NCI-H2081 (cell line): ENCODE measurements around the gene EFCAB6.

Experiments used
- DNase-seq, 2 experiments: peaks; one replicate each; lab custom pipeline; 2025; lab: John Stamatoyannopoulos, UW

The EFCAB6 gene

DNA sequence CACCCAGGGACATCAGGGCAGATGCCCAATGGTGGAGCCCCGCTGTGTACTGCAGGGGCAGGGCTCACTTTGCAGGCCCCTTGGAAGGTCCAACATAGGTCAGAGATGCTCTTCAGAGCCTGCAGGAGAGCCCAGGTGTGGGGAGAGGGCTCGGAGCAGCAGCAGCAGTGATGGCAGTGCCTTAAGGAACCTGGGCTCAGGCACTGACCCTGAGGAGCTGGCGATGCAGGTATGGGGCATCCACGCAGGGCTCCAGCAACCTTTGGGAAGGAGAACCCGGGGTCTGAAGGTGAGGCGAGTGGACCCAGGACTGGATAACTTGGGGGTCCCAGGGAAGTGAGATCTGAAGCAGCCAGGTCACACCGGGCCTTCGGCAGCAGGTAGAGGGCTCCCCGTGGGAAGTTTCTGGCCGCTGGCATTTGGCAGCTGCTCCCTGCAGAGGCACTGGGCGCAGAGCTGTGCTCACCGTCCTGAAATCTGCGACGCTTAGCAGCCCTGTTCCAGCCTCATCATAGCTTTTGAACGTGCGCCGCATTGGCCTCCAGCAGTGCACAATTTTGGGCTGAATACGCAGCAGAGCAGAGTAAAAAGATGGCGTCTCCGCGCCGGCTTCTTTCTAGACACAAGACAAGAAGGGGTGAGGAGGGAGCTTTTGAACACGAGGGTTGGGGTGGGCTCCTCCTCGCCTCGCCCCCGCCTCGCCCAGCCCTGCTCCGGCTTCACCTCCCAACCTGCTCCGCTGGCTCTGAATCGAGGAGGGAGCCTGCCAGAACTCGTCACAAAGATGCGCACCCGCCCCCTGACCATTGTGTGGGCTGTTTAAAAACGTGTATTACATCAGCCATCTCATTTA lies 281.5 kb downstream of the EFCAB6 start:
- DNase-seq, result no peak

DNA sequence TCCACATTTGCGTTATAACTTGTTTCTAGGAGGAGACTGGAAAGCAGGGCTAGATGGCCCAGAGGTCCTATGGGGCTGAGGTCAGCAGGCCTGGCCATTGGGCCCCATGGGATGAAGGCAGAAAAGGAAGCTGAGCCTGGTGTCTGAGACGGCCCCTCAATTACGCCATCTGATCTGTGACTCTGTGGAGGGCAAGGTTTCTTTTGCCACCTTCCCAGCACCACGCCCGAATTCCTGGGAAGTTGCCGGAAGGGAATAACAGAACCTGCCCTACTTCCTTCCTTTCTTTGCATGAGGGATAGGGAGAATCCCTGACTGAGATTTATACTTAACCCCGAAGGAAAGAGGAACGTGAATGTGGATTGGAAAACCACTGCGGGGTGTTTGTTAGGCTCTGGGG lies 282.2 kb downstream of the EFCAB6 start:
- DNase-seq, result no peak

DNA sequence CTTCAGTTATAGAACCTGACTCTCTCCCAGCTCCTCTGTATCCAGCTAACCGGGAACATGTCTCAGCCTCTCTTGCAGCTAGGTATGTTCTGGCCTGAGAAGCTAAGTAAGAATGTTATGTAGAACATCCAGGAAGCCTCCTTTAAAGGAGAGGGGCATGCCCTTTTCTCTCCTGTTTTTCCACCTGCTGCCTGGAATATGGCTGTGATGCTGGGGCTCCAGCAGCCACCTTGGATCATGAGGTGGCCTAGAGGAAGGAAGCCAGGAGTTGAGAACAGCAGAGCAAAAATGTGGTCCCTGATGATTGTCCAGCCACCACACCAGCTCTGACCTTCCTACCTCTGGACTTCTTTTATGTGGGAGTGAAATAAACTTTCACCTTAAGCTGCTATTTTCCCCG lies 282.6 kb downstream of the EFCAB6 start:
- DNase-seq, result no peak

DNA sequence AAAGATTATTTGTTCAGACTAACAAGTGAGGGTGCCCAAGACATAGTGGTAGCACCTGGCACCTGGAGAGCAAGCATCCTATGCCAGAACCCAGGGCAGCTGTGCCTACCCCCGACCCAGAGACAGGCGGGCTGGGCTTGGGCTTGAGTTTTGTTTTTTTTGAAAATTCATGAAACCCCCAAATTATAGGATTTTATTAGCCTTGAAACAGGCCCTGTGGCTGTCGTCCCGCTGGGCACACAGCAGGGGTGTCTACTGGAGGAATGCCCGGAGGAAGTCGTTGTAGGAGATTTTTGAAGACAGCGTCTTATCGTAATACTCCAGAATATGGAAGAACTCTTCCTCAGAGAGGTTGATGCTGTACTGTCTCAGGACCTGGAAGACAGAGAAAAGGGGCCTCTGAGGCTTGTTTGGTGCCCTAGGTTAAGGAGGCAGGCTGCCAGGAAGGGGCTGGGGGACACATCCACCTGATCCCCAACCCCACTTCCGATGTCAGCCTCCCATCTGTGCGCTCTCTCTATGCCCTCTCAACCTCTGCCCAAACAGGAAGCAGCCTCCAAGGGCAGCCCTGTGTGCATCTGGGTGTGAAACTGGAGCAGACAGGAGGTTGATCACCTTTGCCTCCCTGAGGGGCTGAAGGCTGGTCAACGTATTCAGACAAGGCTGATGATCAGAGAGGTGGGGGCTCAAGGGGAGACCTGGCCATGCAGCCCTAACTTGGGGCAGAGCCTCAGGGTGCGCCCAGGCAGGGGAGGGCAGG lies 283.3 kb downstream of the EFCAB6 start:
- no peak for DNase-seq

DNA sequence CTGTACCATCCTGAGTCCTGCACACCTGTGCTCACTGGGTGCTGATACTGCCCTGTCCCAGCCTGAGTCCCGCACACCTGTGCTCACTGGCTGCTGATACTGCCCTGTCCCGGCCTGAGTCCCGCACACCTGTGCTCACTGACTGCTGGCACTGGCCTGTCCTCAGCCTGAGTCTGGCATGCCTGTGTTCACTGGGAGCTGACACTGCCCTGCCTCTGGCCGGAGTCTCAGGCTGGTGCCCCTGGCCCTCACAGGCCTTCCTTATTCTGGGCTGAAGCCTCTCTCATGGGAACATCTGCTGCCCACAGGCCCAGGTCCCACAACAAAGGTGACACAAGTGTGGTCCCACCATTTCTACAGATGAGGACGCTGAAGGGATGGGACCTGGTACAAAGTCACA lies 285.2 kb downstream of the EFCAB6 start:
- DNase-seq, result no peak

DNA sequence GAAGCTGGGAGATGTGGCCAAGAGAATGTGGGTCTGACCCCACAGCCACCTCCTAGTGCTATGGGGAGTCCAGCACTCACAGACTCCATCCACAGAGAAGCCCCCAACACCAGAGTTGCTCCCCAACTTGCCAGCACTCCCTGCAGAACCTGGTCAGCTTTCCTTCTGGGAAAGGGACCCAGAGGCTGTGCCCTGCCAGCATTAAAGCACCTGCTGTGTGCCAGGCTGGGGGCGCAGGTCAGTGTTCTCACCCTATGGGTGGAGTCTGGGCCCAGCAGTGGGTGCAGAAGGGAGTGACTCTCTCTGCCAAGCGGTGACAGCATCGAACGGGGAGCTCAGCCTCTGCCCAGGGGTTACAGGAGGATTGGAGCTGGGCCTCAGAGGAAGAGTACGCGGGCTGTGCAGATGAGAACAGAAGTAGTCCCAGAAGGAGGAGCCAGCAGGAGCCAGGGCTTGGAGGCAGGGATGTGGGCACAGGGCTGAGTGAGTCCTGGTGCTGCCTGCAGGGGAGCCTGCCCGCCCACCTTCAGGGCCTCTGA lies 285.9 kb downstream of the EFCAB6 start:
- no peak for DNase-seq

DNA sequence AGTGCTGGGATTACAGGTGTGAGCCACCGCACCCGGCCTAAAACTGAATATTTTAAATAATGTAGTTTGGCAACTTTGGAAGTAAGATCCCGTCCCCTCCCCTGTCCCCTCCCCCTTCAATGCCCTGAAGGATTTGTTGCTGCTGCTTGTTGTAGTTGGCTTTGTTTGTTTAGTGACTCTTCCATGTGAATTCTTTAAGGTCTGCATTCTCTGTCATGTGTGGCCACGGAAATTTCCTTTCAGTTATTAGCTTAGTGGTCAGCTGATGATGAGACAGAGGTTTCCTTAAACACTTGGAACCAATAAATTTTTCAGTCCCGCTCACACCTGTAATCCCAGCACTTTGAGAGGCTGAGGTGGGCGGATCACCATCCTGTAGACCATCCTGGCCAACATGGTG lies 290.4 kb downstream of the EFCAB6 start:
- no peak for DNase-seq

DNA sequence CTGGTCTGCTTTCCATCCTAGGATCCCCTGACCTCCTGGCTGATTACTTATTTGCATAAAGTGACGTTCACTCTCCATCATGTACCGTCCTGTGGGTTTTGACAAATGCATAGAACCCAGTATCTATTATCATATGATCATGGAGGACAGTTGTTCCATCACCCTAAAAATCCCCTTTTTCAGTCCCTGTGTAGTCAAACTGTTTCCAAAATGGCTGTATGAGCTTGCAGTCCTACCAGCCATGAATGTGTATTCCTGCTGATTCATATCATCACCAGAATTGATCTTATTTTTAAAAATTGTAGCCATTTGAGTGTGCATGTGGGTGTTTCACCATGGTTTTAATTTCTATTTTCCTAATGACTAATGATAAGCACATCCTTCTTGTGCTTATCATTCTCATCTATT lies 291.5 kb downstream of the EFCAB6 start:
- DNase-seq, result no peak

DNA sequence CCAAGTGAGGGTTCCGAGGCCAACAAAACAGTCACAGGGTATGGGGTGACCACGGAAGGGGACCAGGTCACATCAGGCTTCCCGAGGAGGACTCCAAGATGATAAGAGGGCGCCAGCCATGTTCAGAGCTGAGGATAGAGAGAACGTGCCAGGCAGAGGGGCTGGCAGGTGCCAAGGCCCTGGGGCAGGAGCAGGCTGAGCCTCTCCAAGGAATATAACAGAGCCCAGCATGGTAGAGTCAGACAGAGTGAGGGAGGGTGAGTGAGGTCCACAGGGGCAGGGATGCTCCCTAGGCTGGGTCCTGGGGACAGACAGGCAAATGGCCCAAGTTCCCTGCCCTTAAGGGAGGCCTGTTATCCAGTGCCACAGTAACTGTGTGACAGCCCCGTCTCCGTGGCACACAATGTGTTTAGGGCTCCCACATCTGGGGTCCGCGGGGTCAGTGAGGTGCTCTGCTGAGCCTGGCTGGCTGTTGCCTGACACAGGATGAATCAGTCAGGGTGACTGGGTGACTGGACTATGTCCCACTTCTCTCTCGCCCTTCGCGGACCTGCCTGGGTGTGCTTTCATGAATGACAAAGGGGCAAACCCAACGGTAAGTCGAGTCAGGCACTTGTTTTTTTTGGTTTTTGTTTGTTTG lies 295.0 kb downstream of the EFCAB6 start:
- DNase-seq, result no peak

DNA sequence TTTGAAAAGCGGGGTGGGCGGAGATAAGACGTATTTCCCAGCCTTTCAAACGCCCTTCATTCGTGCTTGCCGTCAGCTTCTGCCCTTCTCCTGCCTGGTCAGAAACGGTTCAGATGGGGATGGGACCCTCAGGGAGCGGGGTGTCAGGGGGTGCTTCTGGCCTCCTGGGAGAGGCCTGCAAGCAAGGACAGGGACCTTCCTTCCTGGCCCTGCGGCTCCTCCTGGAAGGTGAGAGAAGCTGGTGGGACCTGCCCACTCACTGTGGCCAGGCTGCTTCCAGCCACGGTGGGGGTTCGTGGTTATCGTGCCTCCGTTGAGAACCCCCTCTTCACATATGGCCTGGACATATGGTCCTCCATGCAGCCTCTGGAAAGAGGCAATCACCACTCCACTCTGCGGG lies 295.7 kb downstream of the EFCAB6 start:
- DNase-seq, result no peak

DNA sequence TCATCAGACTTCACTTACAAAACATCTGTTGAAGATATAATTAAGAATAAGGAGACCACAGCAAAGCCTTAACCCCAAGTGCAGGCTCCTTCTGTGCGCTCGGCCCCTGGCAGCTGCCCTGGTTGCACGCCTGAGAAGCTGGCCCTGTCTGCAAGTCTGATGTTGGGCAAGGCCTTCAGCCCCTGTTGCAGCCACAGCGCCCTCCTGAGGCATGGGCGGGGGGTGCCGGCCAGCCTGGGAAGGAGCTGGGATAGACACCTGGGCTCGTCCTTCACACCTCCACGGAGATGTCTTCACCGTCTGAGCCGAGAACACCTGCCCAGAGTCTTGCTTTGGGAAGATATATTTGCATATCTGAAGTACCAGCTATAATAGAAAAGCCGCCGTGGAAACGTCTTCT lies 296.2 kb downstream of the EFCAB6 start:
- no peak for DNase-seq

DNA sequence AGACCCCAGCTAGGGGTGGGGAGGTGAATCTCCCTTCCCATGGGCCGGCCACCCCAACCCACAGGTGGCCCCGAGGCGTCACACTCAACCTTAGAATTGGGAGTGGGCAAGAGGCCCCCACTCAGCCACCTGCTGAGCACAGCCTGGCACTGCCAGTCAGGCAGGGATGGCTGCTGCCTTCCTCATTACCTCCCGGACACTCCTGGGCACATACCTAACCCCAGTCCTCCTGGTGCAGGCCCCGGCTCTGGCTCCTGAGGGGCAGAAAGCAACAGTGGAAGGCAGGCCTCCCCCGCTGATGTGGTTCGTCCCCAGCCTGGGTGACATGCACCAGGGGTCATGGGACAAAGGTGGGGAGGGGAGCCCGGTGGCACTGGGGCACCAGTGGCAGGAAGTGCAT lies 296.7 kb downstream of the EFCAB6 start:
- DNase-seq, result no peak

DNA sequence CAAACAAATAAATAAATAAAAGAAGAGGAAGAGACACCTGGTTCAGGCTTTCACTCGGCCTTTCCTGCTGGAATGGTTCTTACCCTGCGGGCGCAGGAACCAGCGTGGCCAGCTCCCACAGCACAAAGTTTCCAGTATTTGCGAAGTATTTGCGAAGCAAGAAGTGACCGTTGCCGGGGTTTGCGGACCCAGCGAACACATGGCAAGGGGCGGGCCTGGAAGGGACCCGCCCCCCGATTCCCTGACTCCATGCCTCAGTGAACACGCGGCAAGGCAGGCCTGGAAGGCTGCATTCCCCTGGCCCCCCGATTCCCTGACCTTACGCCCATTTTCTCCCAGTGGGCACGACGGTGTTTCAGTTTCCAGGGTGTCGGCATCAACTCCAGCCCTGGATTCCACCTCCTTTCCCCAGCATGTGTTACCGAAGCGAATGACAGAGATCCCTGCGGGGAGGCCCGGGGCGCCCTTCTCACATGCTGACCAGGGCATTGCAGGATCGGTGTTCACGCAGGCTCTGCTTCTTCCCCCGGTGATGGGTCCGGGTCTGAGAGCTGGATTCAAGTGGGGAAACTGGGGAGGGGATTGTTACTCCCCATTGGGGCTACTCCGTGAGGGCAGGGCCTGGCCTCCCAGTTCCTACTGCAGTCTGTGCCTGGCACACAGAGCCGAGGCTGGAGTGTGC lies 297.5 kb downstream of the EFCAB6 start:
- no peak for DNase-seq

DNA sequence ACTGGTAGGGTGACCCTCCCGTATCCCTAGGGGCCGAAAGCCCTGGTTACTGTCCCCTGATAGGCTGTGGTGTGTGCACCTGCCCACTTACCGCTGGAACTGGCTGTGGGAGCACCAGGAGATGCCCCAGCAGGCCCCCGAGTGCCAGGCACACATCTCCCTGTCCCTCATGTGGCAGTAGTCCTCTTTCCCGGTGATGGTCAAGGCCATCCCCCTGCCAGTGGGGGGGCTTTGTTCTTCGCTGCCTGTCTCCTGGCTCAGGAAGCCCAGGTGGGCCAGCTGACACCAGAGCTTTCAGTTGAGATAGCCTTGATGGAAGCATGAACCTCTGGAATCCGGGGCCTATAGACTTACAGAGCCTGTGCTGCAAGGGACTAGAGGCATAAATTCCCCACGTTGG lies 299.8 kb downstream of the EFCAB6 start:
- DNase-seq, result no peak

DNA sequence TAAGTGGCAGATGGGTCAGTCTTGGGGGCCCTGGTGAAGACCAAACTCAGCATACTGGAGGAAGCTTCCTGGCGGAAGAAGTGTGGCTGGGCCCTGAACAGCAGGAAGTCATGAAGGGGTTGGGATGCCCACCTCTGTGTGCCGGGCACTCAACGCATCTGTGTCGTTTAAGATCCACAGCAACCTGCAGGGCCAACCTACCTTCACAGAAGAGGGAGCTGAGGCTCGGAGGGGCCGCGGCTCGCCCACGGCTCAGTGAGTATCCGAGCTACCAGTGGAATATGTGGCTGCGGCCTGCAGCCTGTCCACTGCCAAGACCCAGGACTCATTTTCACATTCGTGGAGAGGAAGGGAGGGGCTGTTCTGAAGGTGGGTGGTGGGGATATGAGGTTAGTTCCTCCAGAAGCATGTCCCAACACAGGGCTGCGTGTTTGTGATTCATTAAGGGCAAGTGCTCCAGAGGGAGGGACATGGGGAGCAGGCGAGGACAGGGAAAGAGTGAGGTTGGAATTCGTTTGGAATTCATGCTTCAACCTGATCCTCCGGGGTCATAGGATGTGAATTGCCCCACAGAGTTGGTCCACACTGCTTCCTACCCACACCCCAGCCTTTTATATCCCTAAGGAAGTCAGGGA lies 300.7 kb downstream of the EFCAB6 start:
- no peak for DNase-seq

DNA sequence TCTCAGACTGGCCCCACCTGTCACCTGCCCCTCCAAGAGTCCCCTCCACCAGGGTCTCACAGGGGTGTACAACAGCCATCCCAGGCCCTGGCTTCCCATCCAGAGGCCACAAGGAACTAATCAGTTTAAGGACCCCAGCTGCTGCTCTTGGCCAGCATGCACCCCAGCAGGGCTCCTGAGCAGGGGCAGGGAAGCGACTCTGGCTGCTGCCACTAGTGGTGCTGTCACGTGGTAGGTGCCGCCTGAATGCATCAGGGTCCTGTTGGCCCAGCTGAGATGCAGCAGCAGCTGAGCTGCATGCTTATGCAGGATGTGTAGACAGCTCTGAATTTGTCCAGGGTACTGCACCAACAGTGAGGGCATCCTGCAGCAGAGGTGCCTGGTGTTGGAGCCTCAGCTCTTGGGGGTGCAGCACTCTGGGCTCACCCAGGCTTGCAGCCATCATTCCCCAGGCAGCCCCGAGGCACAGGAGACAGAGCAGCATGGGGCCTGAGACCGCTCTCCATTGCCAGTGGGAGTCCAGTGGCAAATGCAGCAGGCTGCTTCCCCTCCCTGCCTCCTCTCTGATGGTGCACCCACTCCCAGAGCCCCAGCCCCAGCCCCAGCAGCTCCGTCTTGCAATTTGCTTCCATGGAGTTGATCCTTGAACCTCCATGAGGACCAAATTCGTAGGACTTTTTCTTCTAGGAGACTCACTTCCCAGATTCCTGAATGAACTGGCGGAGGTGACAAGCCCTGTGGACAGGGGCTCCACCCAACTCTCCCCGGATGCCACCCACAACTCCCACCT lies 301.6 kb downstream of the EFCAB6 start:
- DNase-seq, result no peak

DNA sequence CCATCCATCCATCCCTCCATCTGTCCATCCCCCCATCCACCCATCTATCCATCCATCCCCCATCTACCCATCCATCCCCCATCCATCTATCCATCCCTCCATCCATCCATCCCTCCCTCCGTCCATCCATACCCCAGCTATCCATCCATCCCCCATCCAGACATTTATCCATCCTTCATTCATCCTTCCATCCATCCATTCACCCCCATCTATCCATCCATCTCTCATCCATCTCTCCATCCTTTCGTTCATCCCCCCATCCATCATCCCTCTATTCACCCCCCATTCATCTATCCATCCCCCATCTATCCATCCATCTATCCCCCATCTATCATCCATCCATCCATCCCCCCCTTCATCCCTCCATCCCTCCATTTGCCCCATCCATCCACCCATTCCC lies 302.8 kb downstream of the EFCAB6 start:
- no peak for DNase-seq

DNA sequence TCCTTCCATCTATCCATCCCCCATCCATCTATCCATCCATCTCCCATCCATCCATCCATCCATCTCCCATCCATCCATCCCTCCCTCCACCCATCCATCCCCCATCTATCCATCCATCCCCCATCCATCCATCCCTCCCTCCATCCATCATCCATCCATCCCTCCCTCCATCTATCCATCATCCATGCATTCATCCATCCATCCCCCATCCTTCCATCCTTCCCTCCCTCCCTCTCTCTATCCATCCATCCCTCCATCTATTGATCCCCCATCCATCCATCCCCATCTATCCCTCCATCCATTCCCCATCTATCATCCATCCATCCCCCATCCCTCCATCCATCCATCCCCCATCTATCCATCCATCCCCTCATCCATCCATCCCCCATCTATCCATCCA lies 303.6 kb downstream of the EFCAB6 start:
- DNase-seq, result no peak

DNA sequence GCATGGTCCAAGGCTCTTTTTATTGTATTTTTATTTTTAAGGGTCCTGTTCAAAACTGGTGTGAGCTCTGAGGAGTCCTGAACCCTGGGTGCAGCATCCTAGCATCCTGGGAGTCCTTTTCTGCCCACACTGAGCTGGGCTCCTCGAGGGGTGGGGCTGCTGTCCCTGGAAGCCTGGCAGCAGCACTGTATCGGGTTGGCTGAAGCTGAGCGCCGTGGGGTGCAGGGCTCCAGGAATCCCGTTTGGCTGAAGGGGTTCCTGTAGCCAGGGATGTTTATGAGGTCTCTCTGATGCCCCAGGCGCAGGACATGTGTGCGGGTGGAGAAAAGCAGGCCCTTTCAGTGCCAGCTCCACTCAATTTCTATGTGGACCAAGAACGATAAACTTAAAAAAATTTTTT lies 304.9 kb downstream of the EFCAB6 start:
- DNase-seq, result no peak

DNA sequence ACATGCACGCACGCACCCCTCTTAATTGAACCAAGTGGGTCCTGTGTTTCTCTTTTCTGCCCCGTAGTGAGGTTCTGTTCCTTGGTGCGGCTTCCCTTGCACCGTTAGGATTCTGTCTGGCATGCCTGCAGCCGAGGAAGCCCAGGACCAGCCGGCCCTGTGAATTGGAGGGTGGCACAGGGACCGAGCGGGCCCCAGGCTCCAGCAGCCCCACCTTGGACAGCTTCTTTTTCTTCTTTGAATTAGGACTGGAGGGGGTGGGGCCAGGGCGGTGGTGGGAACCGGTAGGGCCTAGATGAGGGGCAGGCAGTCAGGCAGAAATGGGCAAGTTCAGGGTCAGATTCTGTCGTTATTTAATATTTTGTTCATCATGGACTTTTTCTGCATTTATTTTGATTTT lies 305.6 kb downstream of the EFCAB6 start:
- no peak for DNase-seq

DNA sequence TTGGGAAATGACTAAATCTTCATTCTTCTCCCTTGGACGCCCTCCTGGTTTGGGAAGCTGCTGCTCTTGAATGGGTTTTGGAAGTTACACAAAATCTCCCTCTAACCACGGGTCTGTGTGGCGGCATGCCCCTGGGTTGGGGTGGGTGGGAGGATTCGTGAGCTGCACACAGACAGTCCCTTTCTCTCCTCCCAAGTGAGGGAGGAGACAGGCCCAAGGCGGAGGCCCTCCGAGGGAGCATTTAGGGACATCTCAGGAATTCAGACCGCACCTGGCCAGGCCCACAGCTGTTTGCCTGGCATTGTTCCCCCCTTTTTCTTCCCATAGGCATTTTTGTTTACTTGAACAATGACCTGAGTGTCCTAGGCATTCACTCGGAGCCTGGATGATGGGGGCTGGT lies 306.2 kb downstream of the EFCAB6 start:
- no peak for DNase-seq
